CD4-positive, alpha-beta T cell treated with Interleukin-21 for 1 hour (primary cell): ENCODE results near the gene DGKA.
"Not testable (repeated sequence)": the region's sequence is repeated elsewhere in the genome, so short reads cannot be mapped to it uniquely, and the experiment has no call there.

Source experiments
- DNase-seq: peaks from one replicate; pipeline ENCODE4 v3.0.0-alpha.2; 2020

Gene DGKA

GRCh38 chr12:55969356-55969755, 38.4 kb downstream of the DGKA start:
- no peak for DNase-seq

GRCh38 chr12:55970775-55971174, 39.8 kb downstream of the DGKA start:
- DNase-seq: no peak

- no peak for DNase-seq
Observed at GRCh38 chr12:55972042-55972441, 41.1 kb downstream of the DGKA start.

- DNase-seq: no peak
Observed at GRCh38 chr12:55972456-55972855, 41.5 kb downstream of the DGKA start.

GRCh38 chr12:55972911-55973598, 42.1 kb downstream of the DGKA start:
- peak; percentile 55 for DNase-seq

GRCh38 chr12:55973599-55974307, 42.8 kb downstream of the DGKA start, which contains the start of gene RAB5B:
Gene RAB5B, plus strand, starts transcription at chr12:55974078. Its CDS starts 12,883 bp downstream, at chr12:55986961.
- peak; percentile 100 for DNase-seq

- no peak for DNase-seq
Observed at GRCh38 chr12:55974308-55974730, 43.4 kb downstream of the DGKA start.

- DNase-seq: no peak
Observed at GRCh38 chr12:55978393-55978792, 47.4 kb downstream of the DGKA start.

GRCh38 chr12:55979069-55979468, 48.1 kb downstream of the DGKA start:
- DNase-seq: no peak

- DNase-seq: not testable (repeated sequence)
Observed at GRCh38 chr12:55981882-55982281, 50.9 kb downstream of the DGKA start.

- no peak for DNase-seq
Observed at GRCh38 chr12:55982319-55982936, 51.5 kb downstream of the DGKA start.

- no peak for DNase-seq
Observed at GRCh38 chr12:55983232-55983842, 52.4 kb downstream of the DGKA start.

- no peak for DNase-seq
Observed at GRCh38 chr12:55984861-55985260, 53.9 kb downstream of the DGKA start.

GRCh38 chr12:55985341-55985740, 54.4 kb downstream of the DGKA start:
- DNase-seq: no peak

GRCh38 chr12:55985976-55986375, 55.0 kb downstream of the DGKA start:
- DNase-seq: not testable (repeated sequence)

GRCh38 chr12:55991110-55991509, 60.1 kb downstream of the DGKA start:
- DNase-seq: no peak

GRCh38 chr12:55993230-55993853, 62.4 kb downstream of the DGKA start:
- no peak for DNase-seq

- DNase-seq: no peak
Observed at GRCh38 chr12:55995366-55995765, 64.4 kb downstream of the DGKA start.

GRCh38 chr12:55996201-55996714, 65.3 kb downstream of the DGKA start:
- peak; percentile 84 for DNase-seq

- DNase-seq: peak; percentile 49
Observed at GRCh38 chr12:55996715-55997534, 66.0 kb downstream of the DGKA start, which contains the start of gene SUOX. Gene SUOX, plus strand, starts transcription at chr12:55997276. Its CDS starts 4,946 bp downstream, at chr12:56002222.

- DNase-seq: no peak
Observed at GRCh38 chr12:55997535-55997859, 66.5 kb downstream of the DGKA start.

GRCh38 chr12:55999522-55999921, 68.6 kb downstream of the DGKA start:
- DNase-seq: peak; percentile 19
